Activated CD4-positive, alpha-beta memory T cell treated with anti-CD3 and anti-CD28 coated beads for 36 hours (primary cell): Measurements from ENCODE around the gene ACCS. TPM values are rescaled to one million over a fixed set of nuclear protein-coding genes. Genes with fewer than 3 reads are reported as not detected.

Experiments used
- CTCF ChIA-PET: fragments of 350-600 bp; sonication (Branson Sonifier 250); formaldehyde crosslinking; loops from one replicate; lab custom pipeline; 2021; ENCODE audit warnings: antibody characterized with exemption, inconsistent platforms; lab: Charles Lee
- POLR2A ChIA-PET: fragments of 350-600 bp; sonication (Branson Sonifier 250); formaldehyde crosslinking; loops from one replicate; lab custom pipeline; 2021; ENCODE audit warnings: antibody characterized with exemption; lab: Charles Lee
- DNase-seq: peaks from one replicate; pipeline ENCODE4 v3.0.0-alpha.2; 2020
- H3K27ac Mint-ChIP-seq: one replicate; pipeline ENCODE4 v1.8.0; 2021; ENCODE audit warnings: mixed read lengths
- H3K27me3 Mint-ChIP-seq: one replicate; pipeline ENCODE4 v1.8.0; 2021; ENCODE audit warnings: mixed read lengths
- H3K36me3 Mint-ChIP-seq: one replicate; pipeline ENCODE4 v1.8.0; 2021; ENCODE audit warnings: mixed read lengths
- H3K4me1 Mint-ChIP-seq: one replicate; pipeline ENCODE4 v1.8.0; 2021; ENCODE audit warnings: low read depth, mixed read lengths
- H3K4me3 Mint-ChIP-seq: one replicate; pipeline ENCODE4 v1.8.0; 2021; ENCODE audit warnings: mild to moderate bottlenecking, mixed read lengths
- H3K9me3 Mint-ChIP-seq: one replicate; pipeline ENCODE4 v1.8.0; 2021; ENCODE audit warnings: mixed read lengths
- intact Hi-C: fragments of 100-400 bp; cut with micrococcal nuclease; formaldehyde crosslinking; loops from one replicate; pipeline ENCODE4 v1.15.1; 2023
- total RNA-seq, 2 experiments: library from RNA; stranded (reverse); gene quantifications; one replicate each; pipeline ENCODE4 v1.2.3, GENCODE V29; 2021

Gene ACCS
- total RNA-seq, 2 experiments from 2014 or later: 13.7 to 17.5 TPM

DNA sequence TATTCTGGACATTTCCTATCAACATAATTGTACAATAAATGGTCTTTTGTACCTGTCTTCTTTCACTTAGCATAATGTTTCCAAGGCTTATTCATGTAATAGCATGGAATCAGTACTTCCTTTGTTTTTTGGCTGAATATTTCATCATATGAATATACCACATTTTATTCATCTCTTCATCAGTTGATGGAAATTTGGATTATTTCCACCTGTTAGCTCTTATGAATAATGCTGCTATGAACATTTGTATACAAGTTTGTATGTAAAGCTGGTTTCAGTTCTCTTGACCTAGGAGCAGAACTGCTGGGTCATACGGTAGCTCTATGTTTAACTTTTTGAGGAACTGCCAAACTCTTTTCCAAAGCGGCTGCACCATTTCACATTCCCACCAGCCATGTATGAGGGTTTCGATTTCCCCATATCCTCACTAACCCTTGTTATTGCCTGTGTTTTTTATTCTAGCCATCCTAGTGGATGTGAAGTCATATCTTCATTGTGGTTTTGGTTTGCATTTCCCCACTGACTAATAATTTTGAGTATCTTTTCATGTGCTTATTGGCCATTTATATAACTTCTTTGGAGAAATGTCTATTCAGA, 50.3 kb downstream of the ACCS start:
- ChIA-PET CTCF (interaction anchor here (1.0 kb wide), 1 partner anchor 17 kb away, joined by 4 read pairs; no protein-coding TSS in a partner anchor), POLR2A (no interaction called here)
- H3K27me3 Mint-ChIP-seq: no peaks in the 10 kb centered on the region
- H3K9me3 Mint-ChIP-seq: no peaks in the 10 kb centered on the region
- H3K36me3 Mint-ChIP-seq: peaks cover 39% of the 10 kb centered on the region
- H3K4me1 Mint-ChIP-seq: peaks cover 2% of the 10 kb centered on the region
- no peak for DNase-seq
- no peak overlapping the region for H3K4me3 Mint-ChIP-seq
- intact Hi-C loops: no loop called here
- no peak overlapping the region for H3K27ac Mint-ChIP-seq

DNA sequence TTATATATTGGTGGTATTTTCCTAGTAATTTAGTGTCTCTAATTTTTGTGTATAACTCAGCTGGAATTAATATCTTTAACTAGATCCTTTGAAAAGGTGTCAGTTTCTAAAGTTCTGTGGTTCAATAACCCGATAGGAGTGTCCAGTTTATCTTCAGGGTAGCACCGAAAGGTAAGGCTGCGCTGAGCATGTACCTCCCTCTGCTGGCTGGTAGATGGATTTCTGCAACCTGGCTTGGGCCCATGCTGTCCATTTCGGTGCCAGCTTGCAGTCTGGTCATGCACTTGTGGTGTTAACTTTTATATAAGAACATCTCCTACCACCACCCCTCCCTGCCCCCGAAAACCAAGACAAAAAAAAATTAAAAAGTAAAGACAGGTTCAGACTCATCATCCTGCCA, 54.1 kb downstream of the ACCS start:
- ChIA-PET CTCF (interaction anchor here (1.0 to 2.0 kb wide), 5 partner anchors 10 to 26 kb away, joined by 3 to 22 read pairs (median 3); partner anchors contain the start of gene EXT2), POLR2A (no interaction called here)
- no peak for DNase-seq
- Mint-ChIP-seq H3K4me3 (no peak overlapping the region), H3K27ac (no peak overlapping the region), H3K9me3 (no peaks in the 10 kb centered on the region), H3K27me3 (no peaks in the 10 kb centered on the region), H3K4me1 (no peaks in the 10 kb centered on the region), H3K36me3 (peaks cover 33% of the 10 kb centered on the region)
- intact Hi-C loops: no loop called here

DNA sequence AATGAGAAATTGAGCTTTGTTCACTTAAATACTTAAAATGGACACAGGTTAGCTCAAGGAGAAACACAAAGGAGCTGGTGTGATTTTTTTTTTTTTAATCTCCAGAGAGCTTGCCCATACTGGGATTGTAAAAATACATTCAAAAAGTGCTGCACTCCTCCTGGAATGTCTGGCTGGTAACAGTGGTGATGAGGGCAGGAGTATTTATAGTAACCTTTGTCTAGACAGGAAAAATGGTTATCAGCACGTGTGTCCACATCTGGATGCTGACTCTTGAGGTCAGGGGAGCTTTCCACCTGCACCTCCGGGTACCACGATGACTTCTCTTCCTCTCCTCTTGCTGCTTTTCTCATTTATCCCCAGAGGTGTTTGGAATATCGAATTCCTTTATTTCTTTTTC, 59.5 kb downstream of the ACCS start:
- Mint-ChIP-seq H3K27me3 (no peaks in the 10 kb centered on the region), H3K27ac (no peak overlapping the region), H3K9me3 (no peaks in the 10 kb centered on the region), H3K36me3 (peaks cover 42% of the 10 kb centered on the region), H3K4me1 (no peaks in the 10 kb centered on the region), H3K4me3 (no peak overlapping the region)
- intact Hi-C loops: no loop called here
- POLR2A ChIA-PET: no interaction called here
- CTCF ChIA-PET: interaction anchor here (0.9 kb wide), 1 partner anchor 15 kb away, joined by 3 read pairs; no protein-coding TSS in a partner anchor
- no peak for DNase-seq

DNA sequence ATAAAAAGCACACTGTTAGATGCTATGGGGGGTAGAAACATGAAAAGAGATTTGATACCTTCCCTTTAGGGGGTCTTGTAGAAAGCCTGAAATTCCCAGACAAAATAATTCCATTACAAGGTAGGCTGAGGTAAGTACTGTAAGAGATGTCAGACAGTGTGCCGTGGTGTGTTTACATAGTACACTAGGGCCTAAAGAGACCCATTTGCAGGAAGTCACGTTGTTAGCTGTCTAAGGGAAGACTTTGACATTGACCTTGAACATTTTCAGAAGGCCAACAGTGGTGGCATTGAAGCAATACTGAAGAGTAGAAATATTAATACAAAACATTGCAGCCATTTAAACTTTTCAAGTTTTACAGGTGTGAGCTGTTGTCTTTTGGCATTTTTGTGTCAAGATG, 60.2 kb downstream of the ACCS start:
- H3K36me3 Mint-ChIP-seq: peaks cover 46% of the 10 kb centered on the region
- intact Hi-C loops: no loop called here

DNA sequence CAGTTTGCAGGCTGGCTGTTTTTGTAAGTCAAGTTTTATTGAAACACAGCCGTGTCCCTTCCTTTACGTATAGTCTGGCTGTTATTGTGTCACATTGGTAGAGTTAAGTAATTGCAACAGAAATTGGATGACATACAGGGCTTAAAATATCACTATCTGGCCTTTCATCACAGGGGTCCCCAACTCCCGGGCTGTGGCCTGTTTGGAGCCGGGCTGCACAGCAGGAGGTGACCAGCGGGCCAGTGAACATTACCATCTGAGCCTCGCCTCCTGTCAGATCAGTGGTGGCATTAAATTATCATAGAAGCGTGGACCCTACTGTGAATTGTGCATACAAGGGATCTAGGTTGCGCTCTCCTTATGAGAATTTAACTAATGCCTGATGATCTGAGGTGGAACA, 61.1 kb downstream of the ACCS start:
- no peak overlapping the region for H3K27ac Mint-ChIP-seq
- peaks cover 49% of the 10 kb centered on the region for H3K36me3 Mint-ChIP-seq
- H3K4me1 Mint-ChIP-seq: no peaks in the 10 kb centered on the region
- no peak for DNase-seq
- H3K27me3 Mint-ChIP-seq: no peaks in the 10 kb centered on the region
- ChIA-PET POLR2A (no interaction called here), CTCF (no interaction called here)
- H3K9me3 Mint-ChIP-seq: no peaks in the 10 kb centered on the region
- intact Hi-C loops: no loop called here
- H3K4me3 Mint-ChIP-seq: no peak overlapping the region

More for the DNA sequence above, 60.2 kb downstream of the ACCS start:
- no peak for DNase-seq
- Mint-ChIP-seq H3K27me3 (no peaks in the 10 kb centered on the region), H3K4me3 (no peak overlapping the region), H3K9me3 (no peaks in the 10 kb centered on the region), H3K27ac (no peak overlapping the region), H3K4me1 (no peaks in the 10 kb centered on the region)
- ChIA-PET CTCF (interaction anchor here (0.9 kb wide), 1 partner anchor 16 kb away, joined by 3 read pairs; no protein-coding TSS in a partner anchor), POLR2A (no interaction called here)

DNA sequence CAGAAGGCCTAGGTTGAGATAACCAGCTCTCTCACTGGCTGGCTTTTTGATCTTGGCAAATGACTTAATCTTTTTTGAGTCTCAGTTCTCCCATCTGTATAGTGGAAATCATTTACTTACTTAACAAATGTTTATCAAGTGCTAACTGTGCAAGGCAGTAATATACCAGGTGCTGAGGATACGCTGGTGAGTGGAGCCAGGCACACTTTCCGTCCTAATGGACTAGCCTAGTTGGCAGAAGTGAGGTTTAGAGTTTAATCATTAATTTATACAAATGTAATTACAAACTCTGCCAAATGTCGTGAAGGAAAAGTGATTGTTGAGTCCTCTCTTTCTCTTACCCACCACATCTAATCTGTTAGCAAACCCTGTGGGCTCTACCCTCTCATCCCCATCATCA, 62.7 kb downstream of the ACCS start:
- Mint-ChIP-seq H3K4me1 (no peaks in the 10 kb centered on the region), H3K9me3 (no peaks in the 10 kb centered on the region), H3K27me3 (no peaks in the 10 kb centered on the region), H3K27ac (no peak overlapping the region), H3K36me3 (peaks cover 54% of the 10 kb centered on the region), H3K4me3 (no peak overlapping the region)
- no peak for DNase-seq
- ChIA-PET CTCF (no interaction called here), POLR2A (no interaction called here)
- intact Hi-C loops: no loop called here

DNA sequence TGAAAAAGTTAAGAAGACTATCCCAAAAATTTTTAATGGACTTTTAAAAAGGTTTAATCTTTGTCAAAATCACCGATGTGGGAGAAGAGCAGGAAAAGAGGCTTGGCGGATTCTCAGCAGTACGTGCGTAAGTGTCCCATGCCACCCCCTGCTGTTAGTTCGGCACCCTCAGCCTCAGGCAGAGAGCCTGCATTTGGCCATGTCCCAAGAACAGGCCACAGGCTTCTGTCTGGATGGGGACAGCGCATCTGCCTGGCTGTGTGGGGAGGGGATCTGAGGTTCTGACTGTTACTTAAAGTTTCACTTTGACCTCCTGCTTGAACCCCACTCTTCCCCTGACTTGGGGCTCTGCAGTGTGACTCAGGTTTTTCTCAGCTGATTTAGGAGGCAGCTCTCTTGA, 64.7 kb downstream of the ACCS start:
- intact Hi-C loops: no loop called here
- no peaks in the 10 kb centered on the region for H3K9me3 Mint-ChIP-seq
- no peak overlapping the region for H3K4me3 Mint-ChIP-seq
- POLR2A ChIA-PET: no interaction called here
- no peak overlapping the region for H3K27ac Mint-ChIP-seq
- H3K4me1 Mint-ChIP-seq: no peaks in the 10 kb centered on the region
- no peaks in the 10 kb centered on the region for H3K27me3 Mint-ChIP-seq
- CTCF ChIA-PET: interaction anchor here (1.2 kb wide), 1 partner anchor 29 kb away, joined by 3 read pairs; no protein-coding TSS in a partner anchor
- DNase-seq: no peak
- H3K36me3 Mint-ChIP-seq: peaks cover 47% of the 10 kb centered on the region

DNA sequence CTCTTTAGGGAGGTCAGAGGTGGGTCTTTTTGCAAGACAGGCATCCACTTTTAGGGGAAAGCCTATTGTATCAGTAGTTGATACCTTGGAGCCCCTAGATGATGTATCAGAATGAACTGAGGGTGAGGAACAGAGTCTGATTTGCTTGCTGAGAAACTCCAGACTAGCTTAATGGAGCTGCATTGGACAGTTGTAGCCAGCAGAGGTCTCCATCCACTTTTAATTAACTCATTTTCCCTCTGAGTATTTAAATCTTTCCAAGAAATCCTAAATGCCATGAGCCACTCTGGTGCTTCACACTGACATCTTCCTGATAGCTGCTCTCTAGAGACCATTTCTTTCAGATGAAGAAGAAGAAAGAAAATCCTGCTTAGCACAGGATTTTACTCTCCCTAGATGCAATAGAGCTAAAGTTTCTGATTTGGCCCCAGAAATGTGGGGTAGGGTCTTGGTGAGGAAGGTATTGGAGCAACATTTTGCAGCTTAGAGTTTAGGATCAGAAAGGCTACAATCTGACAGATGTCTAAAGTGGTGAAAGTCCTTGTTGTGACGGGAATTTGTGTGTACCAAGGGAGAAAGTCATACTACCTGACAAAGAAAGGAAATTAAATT, 67.4 kb downstream of the ACCS start:
- Mint-ChIP-seq H3K36me3 (peaks cover 33% of the 10 kb centered on the region), H3K4me1 (no peaks in the 10 kb centered on the region), H3K4me3 (no peak overlapping the region), H3K27me3 (no peaks in the 10 kb centered on the region), H3K27ac (no peak overlapping the region), H3K9me3 (no peaks in the 10 kb centered on the region)
- ChIA-PET POLR2A (no interaction called here), CTCF (interaction anchor here (0.6 to 2.0 kb wide), 11 partner anchors 12 to 152 kb away, joined by 3 to 9 read pairs (median 3); no protein-coding TSS in a partner anchor)
- intact Hi-C loops: no loop called here
- DNase-seq: no peak

Other genes with a start within 250 kb of the ACCS start
- gene ALKBH3, start 185.4 kb upstream of the ACCS start, total RNA-seq: 10 to 100 TPM; 32.1 to 35.8 TPM
- gene C11orf96, start 123.6 kb upstream of the ACCS start, total RNA-seq: under 1 TPM in 1 of 2 experiments, not detected in 1; 0.21 TPM
- gene ACCSL, start 18.3 kb upstream of the ACCS start, total RNA-seq: not detected
- 10 to 100 TPM; 27.0 to 28.1 TPM for gene EXT2, start 29.4 kb downstream of the ACCS start, total RNA-seq
- gene ALX4, start 243.9 kb downstream of the ACCS start, total RNA-seq: not detected